ENCODE measurements around the gene LSM4. TPM values are rescaled to one million over a fixed set of nuclear protein-coding genes. Genes with fewer than 3 reads are reported as not detected.

The LSM4 gene
- total RNA-seq, 1 donor: 125 TPM

DNA sequence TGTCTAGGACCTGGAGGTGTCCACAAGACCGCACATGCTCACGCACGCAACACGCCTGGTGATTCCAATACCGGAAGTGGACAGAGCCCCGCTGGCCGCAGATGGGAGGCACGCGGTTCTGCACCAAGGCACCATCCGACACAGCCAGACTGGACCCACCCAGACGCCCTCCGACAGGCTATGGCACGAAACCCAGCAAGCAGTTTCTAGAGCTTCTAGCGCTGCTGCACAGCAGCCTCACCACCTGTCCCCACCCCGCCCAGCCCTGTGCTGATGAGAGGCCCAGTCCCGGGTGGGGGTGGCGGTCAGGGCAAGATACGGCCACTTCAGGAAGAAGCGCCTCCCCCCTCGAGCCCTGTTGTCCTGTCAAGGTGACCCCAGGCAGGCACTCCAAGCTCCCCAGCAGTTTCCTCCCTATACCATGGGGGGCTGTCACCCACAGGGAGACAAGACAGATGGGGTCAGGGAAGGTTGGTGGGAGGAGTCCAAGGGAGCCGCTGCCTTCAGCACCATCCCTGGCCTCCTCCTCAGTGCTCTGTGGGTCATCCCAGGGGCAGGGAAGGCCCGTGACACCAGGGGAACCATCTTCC, 11.3 kb downstream of the LSM4 start:
- no peak for DNase-seq (ENCODE audit: low read depth in 2 of 3, low spot score in 2 of 3)

- no peak for DNase-seq (ENCODE audit: low read depth in 2 of 3, low spot score in 2 of 3)
Measured at GRCh38 chr19:18310966-18311365, 11.9 kb downstream of the LSM4 start.

- DNase-seq (ENCODE audit: low read depth in 2 of 3, low spot score in 2 of 3): no peak
Measured at GRCh38 chr19:18310118-18310909, 12.6 kb downstream of the LSM4 start.

GRCh38 chr19:18309525-18310064, 13.3 kb downstream of the LSM4 start:
- no peak for DNase-seq (ENCODE audit: low read depth in 2 of 3, low spot score in 2 of 3)

- no peak for DNase-seq (ENCODE audit: low read depth in 2 of 3, low spot score in 2 of 3)
Measured at GRCh38 chr19:18308948-18309325, 13.9 kb downstream of the LSM4 start.

- no peak for DNase-seq (ENCODE audit: low read depth in 2 of 3, low spot score in 2 of 3)
Measured at GRCh38 chr19:18308051-18308947, 14.6 kb downstream of the LSM4 start.

DNA sequence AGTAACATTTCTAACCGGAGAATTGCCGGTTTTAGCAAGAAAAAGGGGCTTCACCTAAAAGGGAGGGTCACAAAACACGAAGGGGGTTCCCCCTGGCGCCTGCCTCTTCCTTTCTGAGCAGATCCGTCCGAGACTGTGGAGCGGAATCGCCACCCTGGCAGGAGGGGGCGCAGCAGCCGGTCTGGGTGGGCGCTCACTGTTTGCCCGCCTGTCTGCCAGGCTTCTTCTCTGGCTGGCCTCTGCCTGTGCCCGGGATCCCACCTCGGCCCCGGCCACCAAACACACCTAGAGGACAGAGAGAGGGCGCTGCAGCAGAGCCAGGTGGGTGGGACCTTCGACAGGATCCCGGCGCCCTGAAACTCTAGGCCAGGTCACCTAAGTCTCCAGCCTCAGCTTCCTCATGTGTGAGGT, 15.6 kb downstream of the LSM4 start:
- no peak for DNase-seq (ENCODE audit: low read depth in 2 of 3, low spot score in 2 of 3)

- no peak for DNase-seq (ENCODE audit: low read depth in 2 of 3, low spot score in 2 of 3)
Measured at GRCh38 chr19:18306888-18307260, 16.0 kb downstream of the LSM4 start.

- no peak for DNase-seq (ENCODE audit: low read depth in 2 of 3, low spot score in 2 of 3)
Measured at GRCh38 chr19:18306209-18306887, 16.5 kb downstream of the LSM4 start.

DNA sequence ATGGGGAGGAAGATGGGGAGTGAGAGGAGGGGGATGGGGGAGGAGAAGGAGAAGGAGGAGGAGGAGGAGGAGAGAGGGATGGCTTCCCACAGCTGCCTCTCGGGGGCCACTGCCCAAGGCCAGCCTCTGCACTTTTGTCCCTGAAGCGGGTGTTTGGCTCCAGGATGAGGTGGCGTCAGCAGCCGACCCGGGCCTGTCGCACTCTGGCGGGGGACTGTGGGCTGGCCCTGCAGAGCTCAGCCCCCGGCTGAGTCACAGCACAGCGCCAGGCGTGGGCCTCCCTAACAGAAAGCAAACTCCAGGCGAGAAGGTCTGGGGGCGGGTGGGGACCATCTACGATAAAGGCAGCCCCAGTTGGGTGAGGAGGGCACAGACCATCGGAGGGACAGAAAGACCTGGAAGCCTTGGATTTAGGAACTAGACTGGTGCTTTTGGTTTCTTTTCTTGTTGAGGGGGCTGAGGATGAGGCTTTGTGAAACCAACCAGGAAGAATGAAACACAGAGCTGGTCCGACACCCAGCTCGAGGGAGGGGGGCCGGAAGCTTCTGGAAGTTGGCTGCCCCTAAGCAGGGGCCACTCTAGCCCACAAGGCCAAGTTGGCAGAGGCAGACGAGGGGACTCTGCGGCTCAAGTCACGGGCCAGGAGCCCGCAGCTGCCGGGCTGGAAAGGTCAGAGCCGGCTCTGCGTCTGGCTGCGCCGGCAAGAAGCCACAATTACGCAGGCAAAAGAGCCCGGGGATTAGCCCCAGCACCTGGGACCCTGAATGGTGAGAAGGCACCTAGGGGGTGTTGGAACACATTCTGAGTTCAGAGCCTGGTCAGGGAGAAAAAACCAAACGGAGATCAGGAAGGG, 18.2 kb downstream of the LSM4 start:
- DNase-seq (ENCODE audit: low read depth in 2 of 3, low spot score in 2 of 3): peak in 2 of 3 donors; percentile 89 to 91

- DNase-seq (ENCODE audit: low read depth in 2 of 3, low spot score in 2 of 3): peak in 2 of 3 donors; percentile 13 to 24
Measured at GRCh38 chr19:18304208-18304457, 18.7 kb downstream of the LSM4 start.

DNA sequence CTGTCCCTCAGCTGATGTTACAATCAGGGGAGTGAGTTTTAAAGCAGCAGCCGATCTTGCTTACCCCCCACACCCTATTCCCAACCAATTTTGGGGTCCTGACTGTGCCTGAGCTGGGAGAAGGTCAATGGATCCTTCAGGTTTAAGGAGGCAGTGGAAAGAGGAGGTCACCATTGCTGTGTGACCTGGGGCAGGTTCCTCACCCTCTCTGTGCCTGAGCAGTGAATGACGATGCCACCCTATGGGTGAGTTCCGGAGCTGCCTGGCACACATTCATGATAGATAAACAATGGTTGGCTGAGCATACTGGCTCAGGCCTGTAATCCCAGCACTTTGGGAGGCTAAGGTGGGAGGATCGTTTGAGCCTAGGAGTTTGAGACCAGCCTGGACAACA, 21.2 kb downstream of the LSM4 start:
- no peak for DNase-seq (ENCODE audit: low read depth in 2 of 3, low spot score in 2 of 3)

GRCh38 chr19:18300930-18301717, 21.8 kb downstream of the LSM4 start:
- no peak for DNase-seq (ENCODE audit: low read depth in 2 of 3, low spot score in 2 of 3)

- DNase-seq (ENCODE audit: low read depth in 2 of 3, low spot score in 2 of 3): no peak
Measured at GRCh38 chr19:18299654-18300053, 23.2 kb downstream of the LSM4 start.

DNA sequence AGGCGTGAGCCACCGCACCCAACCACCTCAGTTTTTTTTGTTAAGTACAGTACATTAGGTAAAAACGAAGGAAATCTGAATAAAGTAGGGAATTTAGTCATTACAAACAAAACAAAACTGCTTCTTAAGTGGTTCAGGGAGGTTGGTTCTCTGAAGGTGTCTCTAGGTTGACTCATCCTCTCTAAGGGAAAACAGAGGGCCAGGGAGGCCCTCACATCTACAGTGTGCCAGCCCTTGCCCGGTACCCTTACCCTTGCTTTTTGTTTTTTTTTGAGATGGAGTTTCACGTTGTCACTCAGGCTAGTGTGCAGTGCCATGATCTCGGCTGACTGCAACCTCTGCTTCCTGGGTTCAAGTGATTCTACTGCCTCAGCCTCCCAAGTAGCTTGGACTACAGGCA, 24.3 kb downstream of the LSM4 start:
- DNase-seq (ENCODE audit: low read depth in 2 of 3, low spot score in 2 of 3): no peak

GRCh38 chr19:18297308-18297707, 25.6 kb downstream of the LSM4 start:
- DNase-seq (ENCODE audit: low read depth in 2 of 3, low spot score in 2 of 3): no peak

DNA sequence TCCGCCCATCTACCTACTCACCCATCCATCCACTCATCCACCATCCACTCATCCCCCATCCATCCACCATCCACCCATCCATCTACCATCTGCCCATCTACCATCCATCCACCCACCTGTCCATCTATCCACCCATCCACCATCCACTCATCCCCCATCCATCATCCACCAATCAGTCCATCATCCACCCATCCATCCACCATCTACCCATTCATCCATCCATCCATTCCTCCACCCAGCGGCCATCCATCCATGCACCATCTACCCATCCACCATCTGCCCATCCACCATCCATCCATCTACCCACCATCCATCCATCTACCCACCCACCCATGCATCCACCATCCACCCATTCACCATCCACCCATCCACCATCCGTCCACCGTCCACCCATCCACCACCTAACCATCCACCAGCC, 27.8 kb downstream of the LSM4 start:
- no peak for DNase-seq (ENCODE audit: low read depth in 2 of 3, low spot score in 2 of 3)

DNA sequence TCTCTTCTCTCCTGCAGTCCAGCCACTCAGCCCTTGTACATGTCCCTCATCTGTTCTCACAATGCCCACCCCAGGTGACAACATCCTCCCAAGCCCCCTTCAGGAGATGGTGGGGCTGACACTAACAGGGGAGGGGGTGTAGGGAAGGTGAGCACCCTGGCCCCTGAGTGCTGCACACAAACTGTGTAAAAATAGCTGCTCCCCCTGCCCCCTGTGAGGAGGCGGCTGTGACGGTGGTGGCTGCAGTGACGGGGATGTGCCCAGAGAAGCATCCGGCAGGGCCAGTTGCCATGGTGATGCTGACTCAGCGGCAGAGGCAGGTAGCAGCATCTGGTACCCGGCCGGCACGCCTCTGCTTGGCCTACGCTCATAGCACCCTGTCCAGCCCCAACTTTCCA, 28.4 kb downstream of the LSM4 start:
- peak; percentile 67 to 74 (median 73) for DNase-seq (ENCODE audit: low read depth in 2 of 3, low spot score in 2 of 3)
